COLO668 (cell line): ENCODE results near the gene AKT3.
"Not testable (repeated sequence)": the region's sequence is repeated elsewhere in the genome, so short reads cannot be mapped to it uniquely, and the experiment has no call there.

ENCODE experiments used
- DNase-seq: peaks from one replicate; lab custom pipeline; 2025; ENCODE audit not compliant: unreplicated experiment; lab: John Stamatoyannopoulos, UW

The AKT3 gene

GRCh38 chr1:243621973-243622372, 228.1 kb downstream of the AKT3 start:
- DNase-seq = no peak

- DNase-seq = no peak
Observed at GRCh38 chr1:243620096-243620495, 229.9 kb downstream of the AKT3 start.

- DNase-seq = no peak
Observed at GRCh38 chr1:243609698-243610097, 240.3 kb downstream of the AKT3 start.

GRCh38 chr1:243605604-243606003, 244.4 kb downstream of the AKT3 start:
- no peak for DNase-seq

GRCh38 chr1:243601720-243602119, 248.3 kb downstream of the AKT3 start:
- DNase-seq = no peak

GRCh38 chr1:243598433-243598832, 251.6 kb downstream of the AKT3 start:
- no peak for DNase-seq

GRCh38 chr1:243597383-243597782, 252.7 kb downstream of the AKT3 start:
- no peak for DNase-seq

GRCh38 chr1:243596431-243597062, 253.5 kb downstream of the AKT3 start:
- no peak for DNase-seq

- no peak for DNase-seq
Observed at GRCh38 chr1:243595527-243596210, 254.4 kb downstream of the AKT3 start.

GRCh38 chr1:243594455-243594854, 255.6 kb downstream of the AKT3 start:
- DNase-seq = no peak

GRCh38 chr1:243589286-243589685, 260.8 kb downstream of the AKT3 start:
- not testable (repeated sequence) for DNase-seq

- no peak for DNase-seq
Observed at GRCh38 chr1:243587823-243588560, 262.1 kb downstream of the AKT3 start.

- DNase-seq = no peak
Observed at GRCh38 chr1:243587285-243587684, 262.8 kb downstream of the AKT3 start.

- no peak for DNase-seq
Observed at GRCh38 chr1:243585982-243586381, 264.1 kb downstream of the AKT3 start.

- DNase-seq = no peak
Observed at GRCh38 chr1:243582326-243582725, 267.7 kb downstream of the AKT3 start.

GRCh38 chr1:243580984-243581383, 269.1 kb downstream of the AKT3 start:
- DNase-seq = no peak

- no peak for DNase-seq
Observed at GRCh38 chr1:243580072-243580471, 270.0 kb downstream of the AKT3 start.

GRCh38 chr1:243575070-243575469, 275.0 kb downstream of the AKT3 start:
- DNase-seq = no peak

GRCh38 chr1:243572940-243573339, 277.1 kb downstream of the AKT3 start:
- DNase-seq = no peak

GRCh38 chr1:243568793-243569192, 281.2 kb downstream of the AKT3 start:
- no peak for DNase-seq

GRCh38 chr1:243564814-243565213, 285.2 kb downstream of the AKT3 start:
- no peak for DNase-seq

- no peak for DNase-seq
Observed at GRCh38 chr1:243563732-243564131, 286.3 kb downstream of the AKT3 start.
